H9 (cell line): ENCODE results near the gene SKIC2. TPM values are rescaled to one million over a fixed set of nuclear protein-coding genes. Genes with fewer than 3 reads are reported as not detected.
A peak's percentile ranks its signal among the peaks of the same experiment; 100 is the strongest.
"Not testable (repeated sequence)": the region's sequence is repeated elsewhere in the genome, so short reads cannot be mapped to it uniquely, and the experiment has no call there.

ENCODE experiments used
- DNase-seq: peaks from one replicate; pipeline ENCODE4 v3.0.0-alpha.2; 2017
- H2AFZ ChIP-seq: one replicate; pipeline ENCODE4 v1.6.1; 2013; ENCODE audit warnings: mild to moderate bottlenecking, low read length, control low read depth, moderate library complexity
- H2AK5ac ChIP-seq: 2 replicates; pipeline ENCODE4 v1.6.1; 2013; ENCODE audit warnings: low read length, control low read depth, mixed read lengths; ENCODE audit not compliant: insufficient read length
- H2BK120ac ChIP-seq: one replicate; pipeline ENCODE4 v1.6.1; 2013; ENCODE audit warnings: low read depth, mild to moderate bottlenecking, low read length, control low read depth, inconsistent platforms; ENCODE audit not compliant: poor library complexity, severe bottlenecking
- H2BK12ac ChIP-seq: 2 replicates; pipeline ENCODE4 v1.6.1; 2013; ENCODE audit warnings: low read length, control low read depth, mixed read lengths, low read depth; ENCODE audit not compliant: insufficient read length
- H2BK15ac ChIP-seq: 2 replicates; pipeline ENCODE4 v1.6.1; 2013; ENCODE audit warnings: low read depth, low read length, control low read depth
- H2BK20ac ChIP-seq: one replicate; pipeline ENCODE4 v1.6.1; 2013; ENCODE audit warnings: low read depth, mild to moderate bottlenecking, low read length, control low read depth, inconsistent platforms; ENCODE audit not compliant: poor library complexity, severe bottlenecking
- H2BK5ac ChIP-seq: 2 replicates; pipeline ENCODE4 v1.6.1; 2013; ENCODE audit warnings: low read length, control low read depth, mixed read lengths; ENCODE audit not compliant: insufficient read length
- H3K14ac ChIP-seq: 2 replicates; pipeline ENCODE4 v1.6.1; 2013; ENCODE audit warnings: low read length, control low read depth; ENCODE audit not compliant: insufficient read depth
- H3K18ac ChIP-seq: 2 replicates; pipeline ENCODE4 v1.6.1; 2013; ENCODE audit warnings: low read depth, mild to moderate bottlenecking, mixed read lengths, low read length, control low read depth; ENCODE audit not compliant: insufficient read length
- H3K23ac ChIP-seq: 2 replicates; pipeline ENCODE4 v1.6.1; 2013; ENCODE audit warnings: low read length, control low read depth, mixed read lengths, low read depth; ENCODE audit not compliant: insufficient read length
- H3K23me2 ChIP-seq: 2 replicates; pipeline ENCODE4 v1.6.1; 2013; ENCODE audit warnings: low read depth, mild to moderate bottlenecking, mixed read lengths, low read length, control low read depth; ENCODE audit not compliant: insufficient read length, poor library complexity, severe bottlenecking
- H3K27ac ChIP-seq: 2 replicates; pipeline ENCODE4 v1.5.1; 2013; ENCODE audit warnings: low read length, control low read depth, mixed read lengths, low read depth; ENCODE audit not compliant: insufficient read length
- H3K27me3 ChIP-seq: 2 replicates; pipeline ENCODE4 v1.6.1; 2013; ENCODE audit warnings: low read length, control low read depth, inconsistent platforms; ENCODE audit not compliant: insufficient read depth
- H3K4ac ChIP-seq: 2 replicates; pipeline ENCODE4 v1.6.1; 2013; ENCODE audit warnings: low read depth, mild to moderate bottlenecking, control low read depth, inconsistent platforms, low read length, moderate library complexity
- H3K4me1 ChIP-seq: 2 replicates; pipeline ENCODE4 v1.6.1; 2013; ENCODE audit warnings: low read length, control low read depth, inconsistent platforms; ENCODE audit not compliant: insufficient read depth
- H3K4me2 ChIP-seq: 2 replicates; pipeline ENCODE4 v1.6.1; 2013; ENCODE audit warnings: low read length, control low read depth, mixed read lengths; ENCODE audit not compliant: insufficient read length, insufficient read depth
- H3K56ac ChIP-seq: 2 replicates; pipeline ENCODE4 v1.6.1; 2013; ENCODE audit warnings: low read depth, mild to moderate bottlenecking, mixed read lengths, low read length, control low read depth; ENCODE audit not compliant: insufficient read length
- H3K79me1 ChIP-seq: 2 replicates; pipeline ENCODE4 v1.6.1; 2013; ENCODE audit warnings: low read depth, mild to moderate bottlenecking, moderate library complexity, low read length, control low read depth, inconsistent platforms; ENCODE audit not compliant: insufficient read depth, poor library complexity, severe bottlenecking
- H3K79me2 ChIP-seq: 2 replicates; pipeline ENCODE4 v1.6.1; 2013; ENCODE audit warnings: low read length, control low read depth, inconsistent platforms; ENCODE audit not compliant: insufficient read depth
- H3K9ac ChIP-seq: 2 replicates; pipeline ENCODE4 v1.6.1; 2013; ENCODE audit warnings: low read length, control low read depth, mixed read lengths; ENCODE audit not compliant: insufficient read length; ENCODE audit errors: extremely low read depth
- H3K9me3 ChIP-seq: one replicate; pipeline ENCODE4 v1.6.1; 2013; ENCODE audit warnings: low read depth, low read length, inconsistent platforms; ENCODE audit not compliant: control insufficient read depth
- H3T11ph ChIP-seq: one replicate; pipeline ENCODE4 v1.6.1; 2013; ENCODE audit warnings: mild to moderate bottlenecking, low read length, control low read depth, inconsistent platforms
- H4K20me1 ChIP-seq: one replicate; pipeline ENCODE4 v1.6.1; 2013; ENCODE audit not compliant: control insufficient read depth, insufficient read length, insufficient read depth
- H4K5ac ChIP-seq: 2 replicates; pipeline ENCODE4 v1.6.1; 2013; ENCODE audit warnings: low read depth, mild to moderate bottlenecking, mixed read lengths, low read length, control low read depth; ENCODE audit not compliant: insufficient read length
- H4K8ac ChIP-seq: replicated peaks from 2 replicates; pipeline ENCODE4 v1.6.1; 2013; ENCODE audit warnings: low read length, control low read depth, mixed read lengths, low read depth; ENCODE audit not compliant: insufficient read length
- H4K91ac ChIP-seq: 2 replicates; pipeline ENCODE4 v1.6.1; 2013; ENCODE audit warnings: low read depth, mild to moderate bottlenecking, moderate library complexity, mixed read lengths, low read length, control low read depth; ENCODE audit not compliant: insufficient read length
- H3K27ac Mint-ChIP-seq, 3 experiments: 2 replicates in 2 of 3; 3 replicates in 1 of 3; pipeline ENCODE4 v1.8.0; 2020 to 2021; ENCODE audit warnings: mixed read lengths in 3 of 3, mild to moderate bottlenecking in 1 of 3, moderate library complexity in 1 of 3
- H3K27me3 Mint-ChIP-seq: 2 replicates; pipeline ENCODE4 v1.8.0; 2021; ENCODE audit warnings: low read depth, mild to moderate bottlenecking, moderate library complexity, mixed read lengths
- H3K36me3 Mint-ChIP-seq, 3 experiments: 2 replicates in 2 of 3; 3 replicates in 1 of 3; pipeline ENCODE4 v1.8.0; 2020 to 2021; ENCODE audit warnings: low read depth in 3 of 3, mixed read lengths in 3 of 3; ENCODE audit not compliant: insufficient read depth in 1 of 3
- H3K4me1 Mint-ChIP-seq, 2 experiments: 2 replicates each; pipeline ENCODE4 v1.8.0; 2020; ENCODE audit warnings: mixed read lengths in 2 of 2
- H3K4me3 Mint-ChIP-seq, 2 experiments: 2 replicates in 1 of 2; 3 replicates in 1 of 2; pipeline ENCODE4 v1.8.0; 2020 to 2021; ENCODE audit warnings: mild to moderate bottlenecking in 2 of 2, mixed read lengths in 2 of 2, moderate library complexity in 1 of 2
- H3K9me3 Mint-ChIP-seq, 2 experiments: 2 replicates in 1 of 2; 3 replicates in 1 of 2; pipeline ENCODE4 v1.8.0; 2020; ENCODE audit warnings: mild to moderate bottlenecking in 2 of 2, mixed read lengths in 2 of 2, moderate library complexity in 1 of 2
- WGBS: extraction: QIAGEN DNeasy Blood & Tissue Kit; methylation state at CpG from one replicate; pipeline ENCODE4 v1.1.7; 2013; ENCODE audit warnings: missing lambda C conversion rate, low lambda C conversion rate, mixed read lengths; ENCODE audit not compliant: insufficient read length; ENCODE audit errors: extremely low coverage; 5-methylcytosine and 5-hydroxymethylcytosine counted together
- total RNA-seq: library from RNA; stranded (reverse); gene quantifications from 2 replicates; pipeline ENCODE4 v1.2.1, GENCODE V29; 2021

The SKIC2 gene
- total RNA-seq, 1 experiment from 2014 or later: 86.2 TPM

GRCh38 chr6:31996385-31996784, 37.4 kb downstream of the SKIC2 start:
- not testable (repeated sequence) for H3K27me3 ChIP-seq, H3K9ac ChIP-seq, H2BK5ac ChIP-seq, H3K27me3 Mint-ChIP-seq, H3K23ac ChIP-seq, H4K91ac ChIP-seq, H3K4me2 ChIP-seq, H3K27ac ChIP-seq, H4K5ac ChIP-seq, H3K4ac ChIP-seq, H4K8ac ChIP-seq, H3K18ac ChIP-seq, H3K9me3 ChIP-seq, H2AFZ ChIP-seq, H3K4me1 Mint-ChIP-seq, H2BK20ac ChIP-seq, H4K20me1 ChIP-seq, H3K9me3 Mint-ChIP-seq, H3K23me2 ChIP-seq, H3K36me3 Mint-ChIP-seq, H3K4me3 Mint-ChIP-seq, H2BK15ac ChIP-seq, H3K56ac ChIP-seq, H2AK5ac ChIP-seq, H3K27ac Mint-ChIP-seq, H2BK12ac ChIP-seq, H3K79me1 ChIP-seq, H3K79me2 ChIP-seq, H3K4me1 ChIP-seq, H2BK120ac ChIP-seq, H3K14ac ChIP-seq, H3T11ph ChIP-seq
- peak; percentile 7 for DNase-seq
- no CpG with 5 or more reads among the region's 6 CpGs for WGBS

GRCh38 chr6:32002546-32003268, 43.7 kb downstream of the SKIC2 start:
- not testable (repeated sequence) for H2BK5ac ChIP-seq, H3K27ac ChIP-seq, H4K8ac ChIP-seq, H2BK15ac ChIP-seq, H3K9ac ChIP-seq, H4K20me1 ChIP-seq, H4K91ac ChIP-seq, DNase-seq, H3K4me1 ChIP-seq, H3K27ac Mint-ChIP-seq, H3K18ac ChIP-seq, H3K56ac ChIP-seq, H3T11ph ChIP-seq, H2AK5ac ChIP-seq, H3K9me3 Mint-ChIP-seq, H3K23ac ChIP-seq, H3K23me2 ChIP-seq, H3K27me3 Mint-ChIP-seq, H3K9me3 ChIP-seq, H3K4me3 Mint-ChIP-seq, H3K4me1 Mint-ChIP-seq, H2BK12ac ChIP-seq, H3K79me1 ChIP-seq, H3K4ac ChIP-seq, H3K4me2 ChIP-seq, H3K79me2 ChIP-seq, H3K36me3 Mint-ChIP-seq, H2AFZ ChIP-seq, H2BK120ac ChIP-seq, H4K5ac ChIP-seq, H2BK20ac ChIP-seq, H3K27me3 ChIP-seq, H3K14ac ChIP-seq
- WGBS: no CpG with 5 or more reads among the region's 15 CpGs
